Keratinocyte (primary cell): ENCODE measurements around the gene PKN2. TPM values are rescaled to one million over a fixed set of nuclear protein-coding genes. Genes with fewer than 3 reads are reported as not detected.

Source experiments
- DNase-seq: peaks from one replicate; pipeline ENCODE4 v3.0.0-alpha.2; 2011; ENCODE audit warnings: low read depth, missing footprints, low spot score
- FAIRE-seq: peaks from 2 replicates; lab custom pipeline; 2011; peaks lifted over from hg19 to GRCh38; lab: Jason Lieb, UNC
- H2AFZ ChIP-seq: 2 replicates; pipeline ENCODE4 v1.6.0; 2012; ENCODE audit warnings: low read length, control low read depth, inconsistent platforms; ENCODE audit not compliant: control insufficient read depth
- H3K27ac ChIP-seq: 2 replicates; pipeline ENCODE4 v1.5.1; 2011; ENCODE audit warnings: low read length; ENCODE audit not compliant: control insufficient read depth, insufficient read depth
- H3K27me3 ChIP-seq: 3 replicates; pipeline ENCODE4 v1.6.0; 2011; ENCODE audit warnings: low read length; ENCODE audit not compliant: control insufficient read depth, insufficient read depth; ENCODE audit errors: extremely low read depth
- H3K36me3 ChIP-seq, 2 experiments: 2 replicates in 1 of 2; 3 replicates in 1 of 2; pipeline ENCODE4 v1.5.1; 2011; ENCODE audit warnings: low read length in 2 of 2, mild to moderate bottlenecking in 1 of 2; ENCODE audit not compliant: control insufficient read depth in 2 of 2, insufficient read depth in 2 of 2; ENCODE audit errors: extremely low read depth in 1 of 2
- H3K4me1 ChIP-seq: 3 replicates; pipeline ENCODE4 v1.5.1; 2011; ENCODE audit warnings: low read length; ENCODE audit not compliant: control insufficient read depth, insufficient read depth; ENCODE audit errors: extremely low read depth
- H3K4me2 ChIP-seq: 3 replicates; pipeline ENCODE4 v1.6.0; 2011; ENCODE audit warnings: low read depth, low read length; ENCODE audit not compliant: control insufficient read depth, insufficient read depth; ENCODE audit errors: extremely low read depth
- H3K4me3 ChIP-seq, 3 experiments: fragments of 200-600 bp in 1 of 3; sonication (generic) in 1 of 3; 2 replicates in 2 of 3; 3 replicates in 1 of 3; pipeline ENCODE4 v1.5.1; 2011 to 2016; ENCODE audit warnings: low read length in 3 of 3, mild to moderate bottlenecking in 3 of 3, control low read depth in 2 of 3, inconsistent platforms in 1 of 3, low read depth in 1 of 3, mixed read lengths in 1 of 3, mixed run types in 1 of 3, moderate library complexity in 1 of 3; ENCODE audit not compliant: control insufficient read depth in 2 of 3, insufficient read depth in 2 of 3; ENCODE audit errors: extremely low read depth in 1 of 3
- H3K79me2 ChIP-seq: 2 replicates; pipeline ENCODE4 v1.6.0; 2012; ENCODE audit warnings: low read length; ENCODE audit not compliant: control insufficient read depth, insufficient read depth
- H3K9ac ChIP-seq: 3 replicates; pipeline ENCODE4 v1.6.0; 2011; ENCODE audit warnings: low read length; ENCODE audit not compliant: control insufficient read depth, insufficient read depth; ENCODE audit errors: extremely low read depth
- H3K9me1 ChIP-seq: 3 replicates; pipeline ENCODE4 v1.6.0; 2011; ENCODE audit warnings: low read length; ENCODE audit not compliant: control insufficient read depth, insufficient read depth; ENCODE audit errors: extremely low read depth
- H3K9me3 ChIP-seq: 2 replicates; pipeline ENCODE4 v1.5.1; 2012; ENCODE audit warnings: low read depth, low read length; ENCODE audit not compliant: control insufficient read depth
- H4K20me1 ChIP-seq: 3 replicates; pipeline ENCODE4 v1.6.0; 2011; ENCODE audit warnings: low read length; ENCODE audit not compliant: control insufficient read depth, insufficient read depth; ENCODE audit errors: extremely low read depth
- CTCF ChIP-seq, 3 experiments: IDR thresholded peaks in 1 of 3; conservative IDR thresholded peaks in 1 of 3; optimal IDR thresholded peaks in 1 of 3; 2 replicates in 2 of 3; 3 replicates in 1 of 3; pipeline versions ENCODE3 to v1.5.1; 2011; ENCODE audit warnings: low read length in 3 of 3, mild to moderate bottlenecking in 3 of 3, moderate library complexity in 2 of 3, control low read depth in 1 of 3, inconsistent platforms in 1 of 3; ENCODE audit not compliant: insufficient read depth in 2 of 3; ENCODE audit errors: extremely low read depth in 1 of 3
- EZH2 ChIP-seq: IDR thresholded peaks from one replicate; pipeline ENCODE4 v1.6.1; 2012; ENCODE audit warnings: inconsistent platforms, mild to moderate bottlenecking, low read length, moderate library complexity
- dilution Hi-C: fragments of 300-500 bp; cut with MboI; formaldehyde crosslinking; loops from one replicate; pipeline ENCODE4 v1.7.0; 2020; ENCODE audit warnings: low sequenced_read_pairs; ENCODE audit not compliant: extremely low pct_ligation_motif_present
- polyA plus RNA-seq, 5 experiments: library from polyadenylated mRNA; depleted of rRNA in 3 of 5; stranded (reverse) in 3 of 5; stranded (forward) in 1 of 5; unstranded in 1 of 5; fragments of >200 nt; gene quantifications; 1 replicate in 1 of 5; 2 replicates in 3 of 5; 3 replicates in 1 of 5; pipeline versions ENCODE4 v1.2.1 to v1.2.3, GENCODE V29; 2011 to 2012; ENCODE audit warnings: missing spikeins in 2 of 5, low read depth in 1 of 5, low replicate concordance in 1 of 5

Gene PKN2
- polyA plus RNA-seq, 1 donor (not counting 4 experiments of a cell fraction or from before 2014, with no cell fraction given), result 30.8 TPM

- Histone ChIP-seq H3K9me1 (peaks cover 2% of the 10 kb centered on the region), H3K27ac (peak overlapping the region; percentile 96), H2AFZ (peak overlapping the region; percentile 49), H3K9ac (peak overlapping the region; percentile 68), H4K20me1 (no peaks in the 10 kb centered on the region), H3K4me2 (peak overlapping the region; percentile 63), H3K4me3 (peak overlapping the region in 2 of 3 experiments; percentile 26 to 56), H3K27me3 (no peaks in the 10 kb centered on the region), H3K79me2 (peaks cover 2% of the 10 kb centered on the region), H3K4me1 (peaks cover 25% of the 10 kb centered on the region), H3K36me3 (peaks cover 2 to 5% of the 10 kb centered on the region in 2 experiments), H3K9me3 (no peaks in the 10 kb centered on the region)
- dilution Hi-C loops, result no loop called here
- TF ChIP-seq CTCF (optimal IDR thresholded peaks at IDR 0.05 in 1 of 3, IDR thresholded peaks at IDR 0.05 in 1 of 3, conservative IDR thresholded peaks at IDR 0.05 in 1 of 3; ENCODE audit: extremely low read depth in 1 of 3, insufficient read depth in 2 of 3, low read length in 3 of 3), result no peak
- no peak for TF ChIP-seq EZH2
- peak; percentile 91 for DNase-seq
- peak; percentile 97 for FAIRE-seq
These were observed 90.1 kb downstream of the PKN2 start for GRCh38 chr1:88774151-88774556.

- TF ChIP-seq CTCF (optimal IDR thresholded peaks at IDR 0.05 in 1 of 3, IDR thresholded peaks at IDR 0.05 in 1 of 3, conservative IDR thresholded peaks at IDR 0.05 in 1 of 3; ENCODE audit: extremely low read depth in 1 of 3, insufficient read depth in 2 of 3, low read length in 3 of 3), result no peak
- TF ChIP-seq EZH2, result no peak
- H3K4me3 ChIP-seq, result no peak overlapping the region
- H2AFZ ChIP-seq, result no peak overlapping the region
- H3K4me1 ChIP-seq, result peaks cover 25% of the 10 kb centered on the region
- no peaks in the 10 kb centered on the region for H3K27me3 ChIP-seq
- no peak overlapping the region for H3K9ac ChIP-seq
- peaks cover 2% of the 10 kb centered on the region for H3K9me1 ChIP-seq
- H3K79me2 ChIP-seq, result no peaks in the 10 kb centered on the region
- peaks cover 2 to 5% of the 10 kb centered on the region in 2 experiments for H3K36me3 ChIP-seq
- DNase-seq (no peak), FAIRE-seq (peak; percentile 17)
- no peaks in the 10 kb centered on the region for H4K20me1 ChIP-seq
- H3K4me2 ChIP-seq, result no peak overlapping the region
- H3K27ac ChIP-seq, result no peak overlapping the region
- dilution Hi-C loops, result no loop called here
- no peaks in the 10 kb centered on the region for H3K9me3 ChIP-seq
These were observed 93.6 kb downstream of the PKN2 start for GRCh38 chr1:88777604-88778149.
